Fibroblast of pulmonary artery (primary cell): ENCODE data around the gene TMUB2.
A peak's percentile ranks its signal among the peaks of the same experiment; 100 is the strongest.

Source experiments
- DNase-seq: peaks from one replicate; pipeline ENCODE4 v3.0.0-alpha.2; 2010; ENCODE audit warnings: low read depth
- H3K4me3 ChIP-seq: replicated peaks from 2 replicates; pipeline ENCODE4 v1.5.1; 2011; ENCODE audit warnings: low read depth, mild to moderate bottlenecking, control low read depth, low read length, moderate library complexity
- TF ChIP-seq, protein P1 (sequence below): IDR thresholded peaks from 2 replicates; pipeline ENCODE4 v1.5.1; 2011; ENCODE audit warnings: mild to moderate bottlenecking, control low read depth, low read length, inconsistent platforms; ENCODE audit errors: missing control alignments

Gene TMUB2

GRCh38 chr17:44219108-44219615 lies 32.4 kb downstream of the TMUB2 start:
- TF ChIP-seq, protein P1, sequence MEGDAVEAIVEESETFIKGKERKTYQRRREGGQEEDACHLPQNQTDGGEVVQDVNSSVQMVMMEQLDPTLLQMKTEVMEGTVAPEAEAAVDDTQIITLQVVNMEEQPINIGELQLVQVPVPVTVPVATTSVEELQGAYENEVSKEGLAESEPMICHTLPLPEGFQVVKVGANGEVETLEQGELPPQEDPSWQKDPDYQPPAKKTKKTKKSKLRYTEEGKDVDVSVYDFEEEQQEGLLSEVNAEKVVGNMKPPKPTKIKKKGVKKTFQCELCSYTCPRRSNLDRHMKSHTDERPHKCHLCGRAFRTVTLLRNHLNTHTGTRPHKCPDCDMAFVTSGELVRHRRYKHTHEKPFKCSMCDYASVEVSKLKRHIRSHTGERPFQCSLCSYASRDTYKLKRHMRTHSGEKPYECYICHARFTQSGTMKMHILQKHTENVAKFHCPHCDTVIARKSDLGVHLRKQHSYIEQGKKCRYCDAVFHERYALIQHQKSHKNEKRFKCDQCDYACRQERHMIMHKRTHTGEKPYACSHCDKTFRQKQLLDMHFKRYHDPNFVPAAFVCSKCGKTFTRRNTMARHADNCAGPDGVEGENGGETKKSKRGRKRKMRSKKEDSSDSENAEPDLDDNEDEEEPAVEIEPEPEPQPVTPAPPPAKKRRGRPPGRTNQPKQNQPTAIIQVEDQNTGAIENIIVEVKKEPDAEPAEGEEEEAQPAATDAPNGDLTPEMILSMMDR: no peak
- peak; percentile 70 for DNase-seq
- peak overlapping the region; percentile 83 for H3K4me3 ChIP-seq

DNA sequence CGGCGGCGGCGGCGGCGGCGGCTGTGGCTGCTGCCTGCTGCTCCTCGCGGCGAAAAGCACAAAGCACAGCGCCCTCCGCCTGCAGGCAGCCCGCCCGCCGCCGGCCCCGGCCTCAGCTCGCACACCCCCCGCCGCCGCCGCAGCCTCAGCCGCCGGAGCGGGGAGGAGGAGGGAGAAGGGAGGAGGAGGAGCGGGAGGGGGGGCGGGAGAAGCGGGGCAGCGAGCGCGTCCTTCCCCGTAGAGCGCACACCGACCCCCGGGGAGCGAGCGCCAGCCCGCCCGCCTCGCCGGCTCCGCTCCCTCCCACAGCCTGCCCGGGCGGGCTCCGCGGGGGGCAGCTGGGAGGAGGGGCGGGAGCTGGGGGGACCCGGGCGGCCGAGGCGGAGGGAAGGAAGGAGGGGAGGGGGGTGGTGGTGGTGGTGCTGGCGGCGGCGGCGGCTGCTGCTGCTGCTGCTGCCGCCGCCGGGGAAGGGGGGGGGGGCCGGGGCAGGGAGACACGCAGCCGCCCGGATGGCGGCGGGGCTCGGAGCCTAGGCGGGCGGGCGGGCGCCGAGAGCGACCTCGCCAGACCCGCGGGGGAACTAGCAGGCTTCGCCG lies 32.9 kb downstream of the TMUB2 start, which contains the start of gene UBTF:
Gene UBTF, minus strand, starts transcription at position 60 of the 597 bp plus-strand sequence. CDS start 1,446 bp downstream, outside the sequence.
- H3K4me3 ChIP-seq: peak within 1 kb of the TSS; percentile 83
- DNase-seq: peak; percentile 56
- TF ChIP-seq, protein P1: no peak

DNA sequence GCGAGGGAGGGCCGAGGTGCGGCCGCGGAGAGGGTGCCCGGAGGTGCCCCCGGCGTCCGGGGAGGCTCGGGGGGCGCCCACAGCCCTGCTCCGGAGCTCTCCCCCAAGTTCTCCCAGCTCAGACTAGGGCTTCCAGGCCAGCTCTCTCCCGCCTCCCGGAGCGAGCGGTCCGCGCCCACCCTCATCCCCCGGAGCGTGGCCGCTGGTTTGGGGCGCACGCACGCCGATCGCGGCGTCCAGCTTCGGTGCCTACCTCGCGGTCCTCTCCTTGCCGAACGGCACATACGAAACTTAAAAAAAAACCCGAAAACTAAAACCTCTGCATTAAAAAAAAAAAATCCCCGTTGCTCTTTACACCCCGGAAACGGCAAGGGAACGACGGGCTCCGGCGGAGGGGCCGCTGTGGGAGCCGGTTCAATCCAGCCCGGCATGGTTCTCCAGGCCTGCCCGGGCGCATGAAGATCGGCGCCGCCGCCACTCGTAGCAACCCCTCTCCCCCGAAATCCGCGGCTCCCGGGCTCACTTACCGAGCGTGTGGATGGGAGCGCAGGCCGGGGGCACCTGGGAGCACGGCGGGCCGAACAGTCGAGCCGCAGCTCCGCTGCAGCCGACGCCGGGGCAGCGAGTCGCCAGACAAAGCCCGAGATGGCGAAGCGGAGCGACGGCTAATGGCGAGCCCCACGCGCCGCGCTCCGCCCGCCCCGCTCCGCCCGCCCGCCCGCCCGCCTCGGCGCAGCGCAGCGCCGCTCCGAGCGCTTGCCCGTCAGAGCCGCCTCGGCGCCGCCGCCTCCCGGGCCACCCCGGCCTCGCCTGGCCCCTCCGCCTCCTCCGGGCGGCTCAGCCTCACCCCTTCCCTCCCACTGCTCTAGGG lies 33.7 kb downstream of the TMUB2 start:
- DNase-seq: peak; percentile 64
- peak overlapping the region; percentile 83 for H3K4me3 ChIP-seq
- TF ChIP-seq, protein P1: no peak

DNA sequence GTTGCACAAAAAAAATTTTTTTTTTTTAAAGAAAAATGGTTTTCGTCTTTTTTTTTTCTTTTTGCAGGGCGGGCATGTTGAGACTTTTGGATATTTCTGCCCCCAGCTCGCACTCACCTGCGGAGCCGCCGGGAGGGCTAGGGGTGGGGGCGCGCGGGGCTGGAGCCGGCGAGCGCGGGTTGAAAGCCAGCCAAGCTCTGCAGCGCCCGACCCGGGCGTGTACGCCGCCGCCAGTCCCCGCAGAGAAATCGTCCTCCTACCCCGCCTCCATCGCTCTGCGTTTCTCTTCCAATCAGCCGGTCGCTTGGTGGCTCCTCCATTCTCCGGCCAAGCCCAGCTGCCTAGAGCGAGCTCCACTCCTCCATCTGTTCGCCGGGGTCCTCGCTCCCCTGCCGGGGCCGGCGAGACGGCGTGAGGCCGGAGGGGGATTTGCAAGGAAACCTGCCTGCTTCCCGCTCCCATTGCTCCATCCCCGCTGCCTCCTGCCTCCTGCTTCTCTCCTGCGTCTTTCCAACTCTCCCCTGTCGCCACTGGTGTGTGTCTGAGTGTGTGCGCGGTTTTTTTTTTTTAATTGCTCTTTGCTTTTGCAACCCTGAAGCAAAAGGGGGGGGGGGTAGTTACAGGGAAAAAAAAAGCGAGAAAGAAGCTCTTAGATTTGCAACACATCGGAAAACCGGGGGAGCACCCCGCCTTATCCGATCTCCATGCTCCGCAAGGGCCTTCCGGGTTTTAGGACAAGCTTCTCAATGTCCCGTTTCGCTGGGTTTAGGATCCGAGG lies 34.5 kb downstream of the TMUB2 start:
- peak; percentile 83 for DNase-seq
- peak overlapping the region; percentile 83 for H3K4me3 ChIP-seq
- TF ChIP-seq, protein P1: no peak

- TF ChIP-seq, protein P1: no peak
- DNase-seq: no peak
- H3K4me3 ChIP-seq: peak overlapping the region; percentile 83
Measured at GRCh38 chr17:44221862-44222111, 35.0 kb downstream of the TMUB2 start.

GRCh38 chr17:44222112-44222869 lies 35.5 kb downstream of the TMUB2 start:
- H3K4me3 ChIP-seq: peak overlapping the region; percentile 83
- TF ChIP-seq, protein P1: no peak
- DNase-seq: peak; percentile 79
